Umbilical cord (tissue), 2 donors: ENCODE measurements around the gene TMSB4X. TPM values are rescaled to one million over a fixed set of nuclear protein-coding genes. Genes with fewer than 3 reads are reported as not detected.
A peak's percentile ranks its signal among the peaks of the same experiment; 100 is the strongest.
"Not testable (repeated sequence)": the region's sequence is repeated elsewhere in the genome, so short reads cannot be mapped to it uniquely, and the experiment has no call there.

Experiments
- DNase-seq: peaks from one replicate; pipeline ENCODE4 v3.0.0-alpha.2; 2015; ENCODE audit warnings: low spot score
- total RNA-seq: library from RNA; depleted of rRNA; stranded (reverse); fragments of >200 nt; gene quantifications from one replicate; pipeline ENCODE4 v1.2.3, GENCODE V29; 2014; ENCODE audit warnings: low replicate concordance; ENCODE audit not compliant: insufficient read depth

Gene TMSB4X
- total RNA-seq = 2,770 TPM

- DNase-seq = peak; percentile 78
Observed at GRCh38 chrX:12974796-12975669, at the start of gene TMSB4X. Gene TMSB4X (plus strand): TSS chrX:12975110.

- no peak for DNase-seq
Observed at GRCh38 chrX:12929701-12930100, 45.2 kb upstream of the TMSB4X start.

GRCh38 chrX:12930150-12930549 is 44.8 kb upstream of the TMSB4X start:
- DNase-seq = no peak

- DNase-seq = no peak
Observed at GRCh38 chrX:12932244-12932643, 42.7 kb upstream of the TMSB4X start.

- no peak for DNase-seq
Observed at GRCh38 chrX:12934850-12935249, 40.1 kb upstream of the TMSB4X start.

GRCh38 chrX:12936947-12937346 is 38.0 kb upstream of the TMSB4X start:
- DNase-seq = no peak

- DNase-seq = not testable (repeated sequence)
Observed at GRCh38 chrX:12940471-12940870, 34.4 kb upstream of the TMSB4X start.

GRCh38 chrX:12943592-12943991 is 31.3 kb upstream of the TMSB4X start:
- DNase-seq = not testable (repeated sequence)

- not testable (repeated sequence) for DNase-seq
Observed at GRCh38 chrX:12944452-12944851, 30.5 kb upstream of the TMSB4X start.

- DNase-seq = no peak
Observed at GRCh38 chrX:12945494-12945893, 29.4 kb upstream of the TMSB4X start.

GRCh38 chrX:12946406-12946805 is 28.5 kb upstream of the TMSB4X start:
- DNase-seq = no peak

GRCh38 chrX:12946838-12947544 is 27.9 kb upstream of the TMSB4X start:
- peak; percentile 57 for DNase-seq

- no peak for DNase-seq
Observed at GRCh38 chrX:12947545-12948235, 27.2 kb upstream of the TMSB4X start.

- no peak for DNase-seq
Observed at GRCh38 chrX:12948495-12948894, 26.4 kb upstream of the TMSB4X start.

- DNase-seq = no peak
Observed at GRCh38 chrX:12949205-12949926, 25.5 kb upstream of the TMSB4X start.

GRCh38 chrX:12949927-12950656 is 24.8 kb upstream of the TMSB4X start:
- peak; percentile 85 for DNase-seq

- DNase-seq = no peak
Observed at GRCh38 chrX:12950851-12951594, 23.9 kb upstream of the TMSB4X start.

- no peak for DNase-seq
Observed at GRCh38 chrX:12951595-12951975, 23.3 kb upstream of the TMSB4X start.

- DNase-seq = no peak
Observed at GRCh38 chrX:12953420-12953819, 21.5 kb upstream of the TMSB4X start.

GRCh38 chrX:12954376-12954775 is 20.5 kb upstream of the TMSB4X start:
- DNase-seq = no peak
